Measurements from ENCODE around the gene MUC5AC. TPM values are rescaled to one million over a fixed set of nuclear protein-coding genes. Genes with fewer than 3 reads are reported as not detected.

The MUC5AC gene
- polyA plus RNA-seq, 1 donor (not counting 4 experiments of a cell fraction or from before 2014, with no cell fraction given): not detected

- Histone ChIP-seq H3K79me2 (ENCODE audit: control insufficient read depth, insufficient read depth, low read length) (no peaks in the 10 kb centered on the region), H2AFZ (ENCODE audit: control insufficient read depth, low read length) (no peak overlapping the region), H3K36me3 (ENCODE audit: control insufficient read depth in 2 of 2, extremely low read depth in 1 of 2, insufficient read depth in 2 of 2, low read length in 2 of 2) (no peaks in the 10 kb centered on the region), H3K9ac (ENCODE audit: control insufficient read depth, extremely low read depth, insufficient read depth, low read length) (no peak overlapping the region), H3K4me2 (ENCODE audit: control insufficient read depth, extremely low read depth, insufficient read depth, low read depth, low read length) (no peak overlapping the region), H3K27me3 (ENCODE audit: control insufficient read depth, extremely low read depth, insufficient read depth, low read length) (no peaks in the 10 kb centered on the region), H3K9me1 (ENCODE audit: control insufficient read depth, extremely low read depth, insufficient read depth, low read length) (no peaks in the 10 kb centered on the region), H3K27ac (ENCODE audit: control insufficient read depth, insufficient read depth, low read length) (no peak overlapping the region), H4K20me1 (ENCODE audit: control insufficient read depth, extremely low read depth, insufficient read depth, low read length) (no peaks in the 10 kb centered on the region), H3K9me3 (ENCODE audit: control insufficient read depth, low read depth, low read length) (no peaks in the 10 kb centered on the region), H3K4me3 (ENCODE audit: control insufficient read depth in 2 of 3, extremely low read depth in 1 of 3, insufficient read depth in 2 of 3, low read depth in 1 of 3, low read length in 3 of 3) (no peak overlapping the region), H3K4me1 (ENCODE audit: control insufficient read depth, extremely low read depth, insufficient read depth, low read length) (no peaks in the 10 kb centered on the region)
- no peak for DNase-seq (ENCODE audit: low read depth, low spot score)
- no peak for TF ChIP-seq CTCF (optimal IDR thresholded peaks at IDR 0.05 in 1 of 3, IDR thresholded peaks at IDR 0.05 in 1 of 3, conservative IDR thresholded peaks at IDR 0.05 in 1 of 3; ENCODE audit: extremely low read depth in 1 of 3, insufficient read depth in 2 of 3, low read length in 3 of 3)
- dilution Hi-C loops (cut with MboI; ENCODE audit: extremely low pct_ligation_motif_present, low sequenced_read_pairs): no loop called here
- FAIRE-seq: no peak
Measured at GRCh38 chr11:1220941-1221721, 63.4 kb downstream of the MUC5AC start.

GRCh38 chr11:1221848-1222311 is 64.1 kb downstream of the MUC5AC start:
- H3K9me3 ChIP-seq (ENCODE audit: control insufficient read depth, low read depth, low read length): no peaks in the 10 kb centered on the region
- FAIRE-seq: no peak
- dilution Hi-C loops (cut with MboI; ENCODE audit: extremely low pct_ligation_motif_present, low sequenced_read_pairs): no loop called here
- no peak overlapping the region for H2AFZ ChIP-seq (ENCODE audit: control insufficient read depth, low read length)
- H3K4me3 ChIP-seq (ENCODE audit: control insufficient read depth in 2 of 3, extremely low read depth in 1 of 3, insufficient read depth in 2 of 3, low read depth in 1 of 3, low read length in 3 of 3): no peak overlapping the region
- no peaks in the 10 kb centered on the region for H3K36me3 ChIP-seq (ENCODE audit: control insufficient read depth in 2 of 2, extremely low read depth in 1 of 2, insufficient read depth in 2 of 2, low read length in 2 of 2)
- H3K9me1 ChIP-seq (ENCODE audit: control insufficient read depth, extremely low read depth, insufficient read depth, low read length): no peaks in the 10 kb centered on the region
- no peaks in the 10 kb centered on the region for H3K79me2 ChIP-seq (ENCODE audit: control insufficient read depth, insufficient read depth, low read length)
- H3K4me1 ChIP-seq (ENCODE audit: control insufficient read depth, extremely low read depth, insufficient read depth, low read length): no peaks in the 10 kb centered on the region
- TF ChIP-seq EZH2 (IDR thresholded peaks at IDR 0.05; ENCODE audit: low read length): no peak
- TF ChIP-seq CTCF (optimal IDR thresholded peaks at IDR 0.05 in 1 of 3, IDR thresholded peaks at IDR 0.05 in 1 of 3, conservative IDR thresholded peaks at IDR 0.05 in 1 of 3; ENCODE audit: extremely low read depth in 1 of 3, insufficient read depth in 2 of 3, low read length in 3 of 3): no peak
- H3K27me3 ChIP-seq (ENCODE audit: control insufficient read depth, extremely low read depth, insufficient read depth, low read length): no peaks in the 10 kb centered on the region
- no peak overlapping the region for H3K9ac ChIP-seq (ENCODE audit: control insufficient read depth, extremely low read depth, insufficient read depth, low read length)
- no peak overlapping the region for H3K4me2 ChIP-seq (ENCODE audit: control insufficient read depth, extremely low read depth, insufficient read depth, low read depth, low read length)
- no peaks in the 10 kb centered on the region for H4K20me1 ChIP-seq (ENCODE audit: control insufficient read depth, extremely low read depth, insufficient read depth, low read length)
- H3K27ac ChIP-seq (ENCODE audit: control insufficient read depth, insufficient read depth, low read length): no peak overlapping the region
- DNase-seq (ENCODE audit: low read depth, low spot score): no peak
